Measurements from ENCODE around the gene XPO1.
"Not testable (repeated sequence)": the region's sequence is repeated elsewhere in the genome, so short reads cannot be mapped to it uniquely, and the experiment has no call there.

Gene XPO1, protein sequence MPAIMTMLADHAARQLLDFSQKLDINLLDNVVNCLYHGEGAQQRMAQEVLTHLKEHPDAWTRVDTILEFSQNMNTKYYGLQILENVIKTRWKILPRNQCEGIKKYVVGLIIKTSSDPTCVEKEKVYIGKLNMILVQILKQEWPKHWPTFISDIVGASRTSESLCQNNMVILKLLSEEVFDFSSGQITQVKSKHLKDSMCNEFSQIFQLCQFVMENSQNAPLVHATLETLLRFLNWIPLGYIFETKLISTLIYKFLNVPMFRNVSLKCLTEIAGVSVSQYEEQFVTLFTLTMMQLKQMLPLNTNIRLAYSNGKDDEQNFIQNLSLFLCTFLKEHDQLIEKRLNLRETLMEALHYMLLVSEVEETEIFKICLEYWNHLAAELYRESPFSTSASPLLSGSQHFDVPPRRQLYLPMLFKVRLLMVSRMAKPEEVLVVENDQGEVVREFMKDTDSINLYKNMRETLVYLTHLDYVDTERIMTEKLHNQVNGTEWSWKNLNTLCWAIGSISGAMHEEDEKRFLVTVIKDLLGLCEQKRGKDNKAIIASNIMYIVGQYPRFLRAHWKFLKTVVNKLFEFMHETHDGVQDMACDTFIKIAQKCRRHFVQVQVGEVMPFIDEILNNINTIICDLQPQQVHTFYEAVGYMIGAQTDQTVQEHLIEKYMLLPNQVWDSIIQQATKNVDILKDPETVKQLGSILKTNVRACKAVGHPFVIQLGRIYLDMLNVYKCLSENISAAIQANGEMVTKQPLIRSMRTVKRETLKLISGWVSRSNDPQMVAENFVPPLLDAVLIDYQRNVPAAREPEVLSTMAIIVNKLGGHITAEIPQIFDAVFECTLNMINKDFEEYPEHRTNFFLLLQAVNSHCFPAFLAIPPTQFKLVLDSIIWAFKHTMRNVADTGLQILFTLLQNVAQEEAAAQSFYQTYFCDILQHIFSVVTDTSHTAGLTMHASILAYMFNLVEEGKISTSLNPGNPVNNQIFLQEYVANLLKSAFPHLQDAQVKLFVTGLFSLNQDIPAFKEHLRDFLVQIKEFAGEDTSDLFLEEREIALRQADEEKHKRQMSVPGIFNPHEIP (N-terminal part only)

DNA sequence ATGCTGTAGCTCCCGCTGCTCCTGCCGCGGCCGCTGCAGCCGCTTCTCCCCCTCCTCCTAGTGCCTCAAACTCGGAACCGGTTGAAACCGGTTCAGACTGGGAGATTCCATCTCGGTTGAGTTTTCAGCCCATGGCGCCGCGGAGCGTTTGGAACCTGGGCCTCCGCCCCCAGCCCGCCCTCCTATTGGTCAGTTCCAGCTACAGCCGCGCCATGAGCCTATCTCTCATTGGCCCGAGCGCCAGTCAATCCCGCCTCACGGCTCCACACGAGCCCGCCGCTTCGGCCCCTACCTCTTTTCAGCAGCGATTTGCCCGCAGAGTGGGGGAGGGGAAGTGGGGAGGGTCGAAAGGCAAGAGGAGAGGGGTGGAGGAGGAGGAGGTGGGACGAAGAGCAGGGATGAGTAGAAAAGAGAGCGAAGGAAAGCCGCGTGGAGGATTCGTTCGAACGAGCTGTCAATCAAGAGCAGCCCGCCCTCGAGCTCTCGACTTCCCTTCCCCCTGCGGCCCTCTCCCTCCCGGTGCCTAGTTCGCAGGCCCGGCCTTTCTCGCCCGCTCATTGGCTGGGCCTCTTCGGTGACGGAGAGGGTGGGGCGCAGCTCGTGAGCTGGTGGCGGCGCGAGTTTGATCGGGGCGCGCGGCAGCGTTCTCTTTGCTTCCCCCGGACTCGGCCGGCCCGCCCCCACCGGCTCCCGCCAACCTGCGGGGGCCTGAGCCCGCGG lies at the start of gene XPO1:
XPO1 (minus strand) TSS at position 157 of the 720 bp plus-strand sequence. CDS start 4,459 bp downstream, outside the sequence.
- peak; percentile 95 to 98 (median 96) for DNase-seq (ENCODE audit: low read depth in 3 of 3, low spot score in 1 of 3)

DNA sequence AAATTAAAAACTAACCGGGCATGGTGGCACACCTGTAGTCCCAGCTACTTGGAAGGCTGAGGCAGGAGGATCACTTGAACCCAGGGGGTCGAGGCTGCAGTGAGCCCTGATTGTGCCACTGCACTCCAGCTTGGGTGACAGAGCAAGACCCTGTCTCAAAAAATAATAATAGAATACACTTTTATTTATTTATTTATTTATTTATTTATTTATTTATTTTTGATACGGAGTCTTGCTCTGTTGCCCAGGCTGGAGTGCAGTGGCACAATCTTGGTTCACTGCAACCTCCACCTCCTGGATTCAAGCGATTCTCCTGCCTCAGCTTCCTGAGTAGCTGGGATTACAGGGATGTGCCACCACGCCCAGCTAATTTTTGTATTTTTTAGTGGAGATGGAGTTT lies 48.8 kb upstream of the XPO1 start:
- not testable (repeated sequence) for DNase-seq (ENCODE audit: low read depth in 3 of 3, low spot score in 1 of 3)

DNA sequence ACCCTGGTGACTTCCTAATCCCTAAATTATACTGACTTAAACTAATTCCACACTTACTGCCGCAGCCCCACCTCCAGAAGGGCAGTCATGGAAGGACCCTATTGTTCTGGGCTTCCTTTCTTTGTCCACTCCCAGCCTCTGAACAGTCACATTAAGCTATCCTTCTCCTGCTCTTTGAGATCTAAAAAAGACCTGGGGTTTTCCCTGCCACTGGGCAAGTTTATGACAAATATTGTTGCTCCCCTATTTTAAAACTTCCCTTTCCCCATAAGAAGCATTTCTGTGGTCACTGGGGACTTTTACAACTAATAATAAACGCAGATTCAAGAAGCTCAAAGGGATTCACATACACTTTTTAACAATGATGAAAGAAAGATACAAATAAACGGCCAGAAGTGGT lies 47.2 kb upstream of the XPO1 start:
- no peak for DNase-seq (ENCODE audit: low read depth in 3 of 3, low spot score in 1 of 3)

DNA sequence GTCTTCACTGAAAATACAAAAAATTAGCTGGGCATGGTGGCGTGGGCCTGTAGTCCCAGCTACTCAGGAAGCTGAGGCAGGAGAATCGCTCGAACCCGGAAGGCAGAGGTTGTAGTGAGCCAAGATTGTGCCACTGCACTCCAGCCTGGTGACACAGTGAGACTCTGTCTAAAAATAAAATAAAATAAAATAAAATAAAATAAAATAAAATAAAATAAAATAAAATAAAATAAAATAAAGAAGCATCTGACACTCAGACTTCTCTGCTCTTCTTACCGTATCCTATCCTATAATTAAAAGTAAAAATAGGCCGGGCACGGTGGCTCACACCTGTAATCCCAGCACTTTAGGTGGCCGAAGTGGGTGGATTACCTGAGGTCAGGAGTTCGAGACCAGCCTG lies 46.2 kb upstream of the XPO1 start:
- DNase-seq (ENCODE audit: low read depth in 3 of 3, low spot score in 1 of 3): not testable (repeated sequence)

DNA sequence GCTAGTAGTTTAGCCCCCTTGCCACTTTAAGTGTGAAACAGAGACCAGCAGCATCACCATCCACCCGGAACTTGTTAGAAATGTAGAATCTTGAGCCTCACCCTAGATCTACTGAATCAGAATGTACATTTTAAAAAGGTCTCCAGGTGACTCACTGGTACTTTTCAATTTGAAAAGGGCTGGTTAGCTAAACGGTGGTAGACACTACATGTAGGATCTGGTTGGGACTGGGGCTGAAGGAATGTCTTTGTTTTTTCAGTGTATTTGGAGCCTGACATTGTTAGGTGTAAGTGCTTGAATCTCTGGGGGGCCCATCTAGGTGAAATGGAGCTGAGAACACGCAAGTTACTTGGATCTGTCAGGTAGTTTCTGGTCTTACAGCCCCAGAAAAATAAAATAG lies 44.0 kb upstream of the XPO1 start:
- no peak for DNase-seq (ENCODE audit: low read depth in 3 of 3, low spot score in 1 of 3)

DNA sequence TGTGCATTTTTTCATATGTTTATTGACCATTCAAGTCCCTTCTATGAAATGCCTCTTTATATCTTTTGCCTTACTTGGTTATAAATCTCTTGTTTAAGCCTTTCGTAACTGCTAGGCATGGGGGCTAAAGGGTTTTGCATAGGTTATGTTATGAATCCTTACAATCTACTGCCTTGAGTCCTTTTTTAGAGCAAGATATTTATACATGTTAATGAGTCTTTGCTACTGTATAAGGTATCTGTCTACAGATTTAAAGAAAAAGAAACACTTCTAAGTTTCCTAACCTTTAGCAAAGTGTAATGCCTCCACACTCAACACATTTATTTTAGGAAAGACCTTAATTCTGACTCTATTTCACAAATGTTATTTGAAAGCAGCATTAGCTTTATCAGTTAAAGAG lies 43.6 kb upstream of the XPO1 start:
- no peak for DNase-seq (ENCODE audit: low read depth in 3 of 3, low spot score in 1 of 3)

DNA sequence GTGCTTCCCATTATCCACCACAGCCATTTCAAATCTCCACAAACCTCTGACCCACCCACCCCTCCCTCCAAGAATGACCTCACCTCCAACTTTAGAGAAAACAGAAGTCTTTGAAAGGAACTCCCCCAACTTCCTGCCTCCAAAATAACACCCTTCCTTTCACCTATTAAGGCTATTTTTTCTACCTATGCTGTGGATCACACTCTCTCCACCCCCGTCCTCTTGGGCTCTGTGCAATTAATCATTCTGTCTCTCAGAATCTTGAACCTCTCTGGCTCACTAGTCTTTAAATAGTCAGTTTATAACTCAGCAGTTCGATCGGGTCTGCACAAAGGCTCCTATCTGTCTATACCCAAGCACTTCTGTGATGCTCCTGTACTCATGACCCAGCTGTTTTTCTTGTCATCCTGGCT lies 37.3 kb upstream of the XPO1 start:
- DNase-seq (ENCODE audit: low read depth in 3 of 3, low spot score in 1 of 3): no peak

DNA sequence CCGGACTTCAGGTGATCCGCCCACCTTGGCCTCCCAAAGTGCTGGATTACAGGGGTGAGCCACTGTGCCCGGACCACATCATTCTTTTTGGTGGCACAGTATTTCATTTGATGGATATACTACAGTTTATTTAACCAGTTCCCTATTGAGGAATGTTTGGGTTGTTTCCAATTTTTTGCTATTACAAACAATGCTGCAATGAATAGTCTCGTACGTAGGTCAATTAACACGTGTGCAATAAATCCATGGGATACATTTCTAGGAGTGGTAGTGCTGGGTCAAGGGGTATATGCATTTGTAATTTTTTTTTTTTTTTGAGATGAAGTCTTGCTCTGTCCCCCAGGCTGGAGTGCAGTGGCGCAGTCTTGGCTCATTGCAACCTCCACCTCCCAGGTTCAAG lies 28.4 kb upstream of the XPO1 start:
- DNase-seq (ENCODE audit: low read depth in 3 of 3, low spot score in 1 of 3): no peak

DNA sequence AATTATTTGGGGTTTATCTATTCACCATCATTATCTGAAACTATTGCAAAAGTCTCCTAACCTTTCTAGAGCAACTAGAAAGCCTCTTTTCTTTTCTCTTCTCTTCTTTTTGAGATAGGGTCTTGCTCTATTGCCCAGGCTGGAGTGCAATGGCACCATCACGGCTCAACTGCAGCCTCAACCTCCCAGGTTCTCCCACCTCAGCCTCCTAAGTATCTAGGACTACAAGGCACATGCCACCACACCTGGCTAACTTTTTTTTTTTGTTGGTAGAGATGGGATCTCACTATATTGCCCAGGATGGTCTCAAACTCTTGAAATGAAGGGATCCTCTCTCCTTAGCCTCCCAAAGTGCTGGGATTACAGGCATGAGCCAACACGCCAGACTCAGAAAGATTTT lies 24.5 kb upstream of the XPO1 start:
- DNase-seq (ENCODE audit: low read depth in 3 of 3, low spot score in 1 of 3): no peak

DNA sequence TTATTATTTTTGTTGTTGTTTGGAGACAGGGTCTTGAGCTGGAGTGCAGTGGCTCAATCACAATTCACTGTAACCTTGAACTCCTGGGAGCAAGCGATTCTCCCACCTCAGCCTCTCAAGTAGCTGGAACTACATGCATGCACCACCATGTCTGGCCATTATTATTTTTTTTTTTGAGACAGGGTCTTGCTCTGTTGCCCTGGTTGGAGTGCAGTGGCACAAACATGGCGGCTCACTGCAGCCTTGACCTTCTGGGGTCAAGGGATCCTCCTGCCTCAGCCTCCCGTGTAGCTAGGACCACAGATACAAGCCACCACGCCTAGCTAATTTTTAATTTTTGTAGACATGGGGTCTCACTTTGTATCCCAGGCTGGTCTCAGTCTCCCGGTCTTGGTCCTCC lies 20.0 kb upstream of the XPO1 start:
- DNase-seq (ENCODE audit: low read depth in 3 of 3, low spot score in 1 of 3): no peak

DNA sequence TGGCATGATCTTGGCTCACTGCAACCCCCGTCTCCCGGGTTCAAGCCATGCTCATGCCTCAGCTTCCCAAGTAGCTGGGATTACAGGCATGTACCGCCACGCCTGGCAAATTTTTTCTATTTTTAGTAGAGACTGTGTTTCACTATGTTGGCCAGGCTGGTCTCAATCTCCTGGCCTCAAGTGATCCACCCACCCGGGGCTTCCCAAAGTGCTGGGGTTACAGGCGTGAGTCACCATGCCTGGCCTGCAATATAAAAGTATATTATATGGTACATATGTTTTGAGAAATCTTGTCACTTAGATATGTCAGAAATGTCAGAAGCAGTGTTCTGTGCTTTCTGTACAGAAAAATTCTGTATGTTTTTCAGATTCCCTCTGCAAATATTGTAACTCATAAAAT lies 19.2 kb upstream of the XPO1 start:
- no peak for DNase-seq (ENCODE audit: low read depth in 3 of 3, low spot score in 1 of 3)

DNA sequence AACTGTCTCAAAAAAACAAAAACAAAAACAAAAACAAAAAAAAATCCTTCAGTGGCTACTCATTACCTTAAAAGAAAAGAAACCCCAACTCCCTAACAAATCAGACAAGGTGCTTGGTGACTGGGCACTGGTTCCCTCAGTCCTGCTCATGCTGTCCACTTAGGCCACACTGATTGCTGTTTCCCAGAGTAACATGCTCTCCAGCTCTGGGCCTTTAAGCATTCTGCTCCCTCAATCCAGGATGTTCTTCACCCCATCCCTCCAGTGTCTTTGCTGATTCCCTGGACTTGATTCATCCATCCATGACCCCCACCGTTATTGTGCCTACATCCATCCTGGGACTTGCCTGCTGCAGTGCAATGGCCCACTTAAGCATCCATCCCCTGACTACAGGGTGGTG lies 16.4 kb upstream of the XPO1 start:
- DNase-seq (ENCODE audit: low read depth in 3 of 3, low spot score in 1 of 3): no peak

DNA sequence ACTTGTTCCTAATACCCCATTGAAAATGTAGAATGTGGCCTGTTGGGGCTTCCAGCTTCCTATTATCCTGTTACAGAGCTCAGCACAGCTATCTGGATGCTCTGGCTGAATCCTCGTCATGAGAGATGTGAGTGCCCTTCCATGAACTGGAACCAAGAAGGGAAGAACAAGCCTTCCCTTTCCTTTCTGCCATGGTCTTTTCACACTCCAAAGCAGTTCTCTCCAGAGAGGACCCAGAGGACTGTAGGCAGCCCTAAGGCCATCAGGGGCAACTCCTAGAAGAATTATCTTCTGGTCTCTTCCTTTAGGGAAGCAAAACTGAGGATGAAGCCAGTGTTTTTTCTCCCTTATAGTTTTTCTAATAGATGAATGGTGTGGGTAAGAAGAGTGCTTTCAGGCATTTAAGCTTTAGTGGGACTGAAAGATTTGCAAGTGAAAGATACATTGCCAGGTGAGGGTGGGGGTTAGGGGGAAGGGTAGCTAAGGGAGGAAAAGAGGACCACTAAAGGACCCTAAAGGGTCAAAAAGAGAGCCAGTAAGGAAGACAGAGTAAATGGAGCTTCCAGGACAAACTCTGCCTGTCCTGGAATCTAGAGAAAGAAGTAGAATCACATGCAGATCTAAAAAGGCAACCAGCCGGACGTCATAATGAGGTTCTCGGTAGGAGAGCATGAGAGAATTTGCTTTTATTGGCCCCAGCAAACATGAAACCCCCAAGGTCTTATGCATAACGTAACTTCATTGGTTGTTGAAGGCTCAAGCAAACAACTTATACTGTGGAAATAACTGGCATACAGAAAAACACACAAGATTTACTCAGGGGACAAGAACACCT lies 12.4 kb upstream of the XPO1 start:
- no peak for DNase-seq (ENCODE audit: low read depth in 3 of 3, low spot score in 1 of 3)

DNA sequence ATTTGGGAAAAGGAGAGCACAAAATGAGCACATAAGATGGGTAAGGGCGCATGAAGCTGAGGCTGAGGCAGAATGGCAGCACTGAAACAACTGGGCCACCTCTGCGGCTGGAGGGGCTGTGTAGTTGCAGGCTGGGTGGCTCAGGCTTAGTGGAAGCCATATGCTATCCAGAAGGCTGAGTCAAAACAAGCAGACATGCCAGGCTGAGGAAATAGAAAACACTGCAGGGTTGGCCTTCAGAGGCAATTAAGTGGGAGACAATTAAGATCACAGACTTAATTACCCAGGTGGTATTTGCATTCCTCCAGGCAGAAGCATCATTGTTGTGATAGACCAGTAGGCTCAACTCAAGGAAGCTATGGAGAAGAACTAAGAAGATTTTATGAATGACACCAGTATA lies 11.4 kb upstream of the XPO1 start:
- no peak for DNase-seq (ENCODE audit: low read depth in 3 of 3, low spot score in 1 of 3)

DNA sequence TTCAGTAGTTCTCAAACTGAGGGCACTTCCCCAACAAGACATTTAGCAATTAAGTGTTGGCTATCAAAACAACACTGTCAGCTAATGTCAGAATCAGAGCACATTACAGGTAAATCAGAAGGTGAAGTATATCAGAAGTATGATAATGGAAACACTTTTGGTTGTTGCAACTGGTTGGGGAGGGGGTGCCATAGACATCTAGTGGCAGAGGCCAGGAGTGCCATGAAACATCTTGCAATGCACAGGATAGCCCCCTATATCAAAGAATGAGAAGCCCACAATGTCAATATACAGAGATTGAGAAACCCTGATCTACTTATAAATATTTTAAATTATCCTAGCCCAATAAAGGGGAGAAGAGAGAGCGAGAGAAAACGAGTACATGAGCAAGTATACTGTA lies 4.9 kb upstream of the XPO1 start:
- DNase-seq (ENCODE audit: low read depth in 3 of 3, low spot score in 1 of 3): no peak

DNA sequence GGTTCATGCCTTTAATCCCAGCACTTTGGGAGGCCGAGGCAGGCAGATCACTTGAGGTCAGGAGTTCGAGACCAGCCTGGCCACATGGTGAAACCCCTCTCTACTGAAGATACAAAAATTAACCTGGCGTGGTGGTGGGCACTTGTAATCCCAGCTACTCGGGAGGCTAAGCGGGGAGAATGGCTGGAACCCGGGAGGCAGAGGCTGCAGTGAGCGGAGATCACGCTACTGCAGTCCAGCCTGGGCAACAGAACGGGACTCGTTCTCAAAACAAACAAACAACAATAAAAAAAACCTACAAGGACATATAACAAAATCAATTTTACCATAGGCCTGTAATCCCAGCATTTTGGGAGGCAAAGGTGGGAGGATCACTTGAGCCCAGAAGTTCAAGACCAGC lies 2.0 kb upstream of the XPO1 start:
- not testable (repeated sequence) for DNase-seq (ENCODE audit: low read depth in 3 of 3, low spot score in 1 of 3)

DNA sequence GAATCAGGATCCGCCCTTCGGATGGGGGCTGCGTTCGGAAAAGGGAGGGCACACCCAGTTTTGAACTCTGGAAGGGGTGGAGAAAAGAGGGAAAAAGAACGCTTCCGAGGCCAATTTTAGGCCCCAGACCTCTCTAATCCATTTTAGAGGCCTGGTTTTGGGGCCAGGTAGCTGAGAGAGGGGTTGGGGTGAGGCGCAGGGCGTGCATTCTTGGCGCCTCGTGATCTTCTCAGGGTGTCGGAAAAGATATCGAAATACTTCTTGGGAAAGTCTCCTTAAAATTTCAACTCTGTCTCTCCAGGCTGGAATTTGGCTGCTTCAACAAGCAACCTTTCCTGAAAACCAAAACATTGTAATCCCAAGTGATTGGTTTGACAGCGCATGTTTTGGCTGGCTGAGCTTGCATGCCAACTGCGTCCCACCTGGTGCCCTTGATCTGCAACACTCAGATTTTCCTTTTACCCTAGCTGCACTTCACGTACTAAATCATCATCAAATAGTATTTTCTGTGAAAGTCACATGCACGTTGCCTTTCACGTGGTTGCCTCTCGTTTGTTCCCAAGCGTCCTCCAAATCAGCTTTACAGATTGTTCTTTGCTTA lies 864 bp upstream of the XPO1 start:
- DNase-seq (ENCODE audit: low read depth in 3 of 3, low spot score in 1 of 3): peak in 2 of 3 donors; percentile 22 to 37

DNA sequence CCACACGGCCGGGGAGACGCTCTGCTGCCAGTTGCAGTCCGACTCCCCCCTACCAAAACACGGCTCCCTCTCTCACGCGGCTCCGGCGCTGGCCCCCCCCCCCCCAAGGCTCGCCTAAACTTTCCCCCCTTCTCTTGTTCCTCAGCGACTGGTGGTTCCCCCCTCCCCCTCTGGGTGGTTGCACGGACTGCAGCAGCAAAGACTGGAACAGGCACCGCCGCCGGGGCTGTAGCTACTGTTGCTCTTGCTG lies 281 bp downstream of the XPO1 start:
- no peak for DNase-seq (ENCODE audit: low read depth in 3 of 3, low spot score in 1 of 3)

DNA sequence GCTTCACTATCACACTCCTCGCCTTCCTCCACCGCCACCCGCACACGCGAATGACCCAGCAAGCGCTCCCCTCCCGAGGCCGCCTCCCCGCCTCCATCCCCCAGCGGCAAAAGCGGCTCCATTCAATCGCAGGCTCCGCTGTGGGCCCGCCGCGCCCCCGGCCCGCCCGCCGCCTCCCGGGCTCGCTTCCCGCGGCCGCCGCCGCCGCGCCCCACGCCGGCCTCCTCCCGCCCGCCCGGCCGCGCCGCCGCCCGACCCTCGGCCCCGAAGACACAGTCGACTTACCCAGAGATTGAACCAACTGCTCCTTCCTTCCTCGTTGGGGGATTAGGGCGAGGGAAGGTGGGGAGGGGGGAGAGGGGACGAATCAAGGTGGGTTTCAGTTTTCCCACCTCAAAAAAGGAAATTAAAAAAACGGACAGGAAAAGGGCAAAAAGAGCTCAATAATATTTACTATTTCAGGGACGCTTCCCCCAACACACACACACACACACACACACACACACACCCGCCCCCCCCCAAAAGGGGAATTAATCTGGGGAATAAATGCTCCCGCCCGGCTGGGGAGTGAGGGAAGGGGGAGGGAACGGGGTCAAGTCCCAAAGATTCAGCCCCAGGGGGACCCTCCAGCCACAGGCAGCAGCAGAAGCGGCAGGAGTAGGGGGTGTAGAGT lies 743 bp downstream of the XPO1 start:
- peak in 2 of 3 donors; percentile 15 to 34 for DNase-seq (ENCODE audit: low read depth in 3 of 3, low spot score in 1 of 3)

Measured in stimulated activated CD4-positive, alpha-beta T cell treated with anti-CD3 and anti-CD28 coated beads, TNF-alpha, amount 100 ng/mL, for 1 hour (primary cell).